ENCODE results near the gene CXCR3.
"Not testable (repeated sequence)": the region's sequence is repeated elsewhere in the genome, so short reads cannot be mapped to it uniquely, and the experiment has no call there.

The CXCR3 gene

GRCh38 chrX:71607488-71607887, 10.8 kb downstream of the CXCR3 start:
- FAIRE-seq: no peak

GRCh38 chrX:71606536-71607216, 11.6 kb downstream of the CXCR3 start:
- FAIRE-seq: no peak

GRCh38 chrX:71604796-71605568, 13.3 kb downstream of the CXCR3 start:
- FAIRE-seq: no peak

GRCh38 chrX:71604141-71604540, 14.2 kb downstream of the CXCR3 start:
- no peak for FAIRE-seq

- no peak for FAIRE-seq
These were observed 14.7 kb downstream of the CXCR3 start for GRCh38 chrX:71603618-71604017.

GRCh38 chrX:71599965-71600364, 18.3 kb downstream of the CXCR3 start:
- FAIRE-seq: no peak

- not testable (repeated sequence) for FAIRE-seq
These were observed 25.1 kb downstream of the CXCR3 start for GRCh38 chrX:71593210-71593609.

- no peak for FAIRE-seq
These were observed 31.4 kb downstream of the CXCR3 start for GRCh38 chrX:71586929-71587328.

GRCh38 chrX:71581210-71581609, 37.1 kb downstream of the CXCR3 start:
- FAIRE-seq: no peak

- FAIRE-seq: no peak
These were observed 38.3 kb downstream of the CXCR3 start for GRCh38 chrX:71579990-71580380.

- FAIRE-seq: no peak
These were observed 38.9 kb downstream of the CXCR3 start for GRCh38 chrX:71579136-71579989.

GRCh38 chrX:71578253-71579135, 39.8 kb downstream of the CXCR3 start, which contains the start of gene GCNA:
Gene GCNA, plus strand, starts transcription at chrX:71578437. Its CDS starts 2,385 bp downstream, at chrX:71580822.
- FAIRE-seq: no peak

- no peak for FAIRE-seq
These were observed 40.6 kb downstream of the CXCR3 start for GRCh38 chrX:71577682-71578081.

- FAIRE-seq: no peak
These were observed 44.7 kb downstream of the CXCR3 start for GRCh38 chrX:71573590-71573989.

- not testable (repeated sequence) for FAIRE-seq
These were observed 46.9 kb downstream of the CXCR3 start for GRCh38 chrX:71571390-71571789.
